22Rv1 (cell line): ENCODE results near the gene F13A1.

Source experiments
- H3K27ac ChIP-seq: fragments of 450-650 bp; 2 replicates; pipeline ENCODE4 v1.5.1; 2017
- CTCF ChIP-seq: fragments of 450-650 bp; IDR thresholded peaks from 2 replicates; pipeline ENCODE4 v1.5.1; 2017; ENCODE audit warnings: mild to moderate bottlenecking
- ZFX ChIP-seq: fragments of 450-650 bp; IDR thresholded peaks from 2 replicates; pipeline ENCODE4 v1.6.1; 2017; ENCODE audit warnings: antibody characterized with exemption, borderline replicate concordance

Gene F13A1

GRCh38 chr6:6270948-6271535 lies 49.4 kb downstream of the F13A1 start:
- TF ChIP-seq ZFX (no peak), CTCF (no peak)
- H3K27ac ChIP-seq: no peak overlapping the region

DNA sequence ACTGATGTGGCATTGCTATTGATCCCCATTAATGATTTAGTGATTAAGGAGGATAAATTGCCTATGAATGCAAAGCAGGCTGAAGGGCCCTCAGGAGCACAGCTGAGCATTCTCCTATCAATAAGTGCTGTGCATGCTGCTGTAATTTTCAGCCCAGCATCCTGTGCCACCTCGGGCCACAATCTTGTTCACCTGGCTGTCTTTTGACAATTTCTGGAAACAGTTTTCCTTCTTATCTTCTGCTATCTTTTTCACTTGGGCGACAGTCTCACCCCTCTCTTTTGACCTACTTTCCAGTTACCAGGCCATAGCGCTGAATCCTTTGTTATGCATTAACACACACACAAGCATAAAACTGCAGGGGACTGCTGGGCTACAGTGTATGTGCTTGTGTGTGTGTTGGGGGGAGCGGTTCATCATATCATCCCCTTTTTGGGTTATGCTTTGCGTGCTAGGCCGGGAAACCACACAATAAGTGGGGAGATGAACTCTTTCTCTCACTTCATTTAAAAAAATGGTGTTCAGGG lies 60.2 kb downstream of the F13A1 start:
- TF ChIP-seq CTCF: no peak
- no peak for TF ChIP-seq ZFX
- H3K27ac ChIP-seq: no peak overlapping the region

- no peak overlapping the region for H3K27ac ChIP-seq
Measured at GRCh38 chr6:6256886-6257285, 63.6 kb downstream of the F13A1 start.

GRCh38 chr6:6256259-6256658 lies 64.2 kb downstream of the F13A1 start:
- TF ChIP-seq CTCF (no peak), ZFX (no peak)
- H3K27ac ChIP-seq: no peak overlapping the region

More at GRCh38 chr6:6256886-6257285, 63.6 kb downstream of the F13A1 start:
- TF ChIP-seq ZFX (no peak), CTCF (no peak)

DNA sequence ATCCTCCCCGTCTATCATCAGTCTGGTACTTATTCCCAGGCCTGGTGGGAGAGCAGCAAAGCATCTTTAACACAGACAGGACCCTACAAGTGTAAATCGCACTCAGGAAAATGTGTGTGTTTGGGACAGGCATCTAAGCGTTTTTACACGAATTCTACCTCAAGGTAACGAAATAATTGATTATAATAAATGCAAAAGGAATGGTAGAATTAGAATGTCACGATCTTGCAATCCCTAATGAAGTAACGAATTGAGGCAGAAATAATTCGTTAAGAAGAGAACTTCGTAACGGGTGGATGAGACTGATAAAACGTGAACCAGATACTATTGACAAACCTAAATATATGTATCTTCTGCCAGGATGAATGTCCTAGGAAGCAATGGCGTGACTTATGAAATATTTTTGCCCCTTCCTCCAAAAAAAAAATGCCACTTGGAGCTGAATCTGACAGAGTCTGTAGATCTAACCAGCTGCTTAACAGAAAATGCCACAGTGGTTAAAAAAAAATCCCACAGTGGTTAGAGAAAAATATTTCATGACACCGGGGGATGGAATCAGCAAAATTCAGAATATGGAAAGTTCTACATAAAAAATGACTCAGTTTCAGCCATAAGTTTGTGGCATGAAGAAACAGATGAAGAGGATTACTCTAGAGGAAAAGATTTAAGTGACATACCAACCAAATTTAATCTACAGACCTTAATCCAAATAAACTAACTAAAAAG lies 68.7 kb downstream of the F13A1 start:
- H3K27ac ChIP-seq: no peak overlapping the region
- TF ChIP-seq CTCF: no peak
- TF ChIP-seq ZFX: no peak

DNA sequence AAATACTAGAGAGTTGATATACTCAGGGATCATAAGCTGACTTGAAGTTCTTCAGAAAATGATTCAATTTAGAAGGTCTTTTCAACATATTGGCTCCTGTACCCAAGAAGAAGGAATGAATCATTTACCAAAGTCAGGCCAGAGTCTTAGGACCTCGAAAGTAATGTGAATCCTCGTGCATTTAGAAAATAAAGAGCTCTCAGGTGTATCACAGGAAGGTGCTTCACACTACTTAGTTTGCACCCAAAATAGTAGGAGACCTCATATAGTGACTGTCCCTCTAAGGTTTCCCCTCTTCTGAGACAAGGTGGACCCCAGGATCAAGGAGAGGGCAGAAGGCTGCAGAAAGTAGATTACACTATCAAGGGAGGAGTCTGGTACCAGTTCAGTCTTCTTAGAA lies 71.8 kb downstream of the F13A1 start:
- no peak overlapping the region for H3K27ac ChIP-seq
- no peak for TF ChIP-seq CTCF
- TF ChIP-seq ZFX: no peak

- no peak for TF ChIP-seq CTCF
- TF ChIP-seq ZFX: no peak
- H3K27ac ChIP-seq: no peak overlapping the region
Measured at GRCh38 chr6:6246544-6246943, 73.9 kb downstream of the F13A1 start.
